CD4-positive, alpha-beta T cell (primary cell): Measurements from ENCODE around the gene DOLK. TPM values are rescaled to one million over a fixed set of nuclear protein-coding genes. Genes with fewer than 3 reads are reported as not detected.
"Not testable (repeated sequence)": the region's sequence is repeated elsewhere in the genome, so short reads cannot be mapped to it uniquely, and the experiment has no call there.

Source experiments
- ATAC-seq: fragments of 200-7000 bp; cut with Tn5 transposase; one replicate; pipeline ENCODE4 v1.10.0; 2022; ENCODE audit warnings: mild to moderate bottlenecking; ENCODE audit not compliant: poor library complexity
- CTCF ChIA-PET: fragments of 350-600 bp; sonication (Branson Sonifier 250); formaldehyde crosslinking; loops from one replicate; lab custom pipeline; 2021; ENCODE audit warnings: antibody characterized with exemption, inconsistent platforms; lab: Charles Lee
- POLR2A ChIA-PET: fragments of 350-600 bp; sonication (Branson Sonifier 250); formaldehyde crosslinking; loops from one replicate; lab custom pipeline; 2021; ENCODE audit warnings: antibody characterized with exemption, inconsistent platforms; lab: Charles Lee
- DNase-seq, 14 experiments: peaks; one replicate each; pipeline ENCODE4 v3.0.0-alpha.2; 2013 to 2020; ENCODE audit warnings: mixed read lengths in 2 of 14
- H3K27ac ChIP-seq, 2 donors: one replicate each; pipeline versions ENCODE4 v1.5.1 to v1.7.0; 2013; ENCODE audit warnings: low read length in 2 of 2, low read depth in 1 of 2, mild to moderate bottlenecking in 1 of 2
- H3K27me3 ChIP-seq, 2 experiments: 1 replicate in 1 of 2; 2 replicates in 1 of 2; pipeline versions ENCODE4 v1.6.1 to v1.7.0; 2013; ENCODE audit warnings: low read length in 2 of 2, control low read depth in 1 of 2, mild to moderate bottlenecking in 1 of 2, moderate library complexity in 1 of 2; ENCODE audit not compliant: insufficient read depth in 2 of 2, control insufficient read depth in 1 of 2
- H3K36me3 ChIP-seq: one replicate; pipeline ENCODE4 v1.6.1; 2013; ENCODE audit warnings: low read length, control low read depth; ENCODE audit not compliant: insufficient read depth
- H3K4me1 ChIP-seq: one replicate; pipeline ENCODE4 v1.6.1; 2013; ENCODE audit warnings: low read length, control low read depth; ENCODE audit not compliant: insufficient read depth
- H3K4me3 ChIP-seq: one replicate; pipeline ENCODE4 v1.5.1; 2013; ENCODE audit warnings: mild to moderate bottlenecking, low read length, moderate library complexity
- H3K9me3 ChIP-seq, 2 experiments: 1 replicate in 1 of 2; 2 replicates in 1 of 2; pipeline versions ENCODE4 v1.6.1 to v1.7.0; 2013; ENCODE audit warnings: low read length in 2 of 2, mild to moderate bottlenecking in 2 of 2, control low read depth in 1 of 2, moderate library complexity in 1 of 2; ENCODE audit not compliant: control insufficient read depth in 1 of 2, insufficient read depth in 1 of 2
- H3K27ac Mint-ChIP-seq: one replicate; pipeline ENCODE4 v1.8.0; 2020; ENCODE audit warnings: mixed read lengths
- H3K27me3 Mint-ChIP-seq: one replicate; pipeline ENCODE4 v1.8.0; 2021; ENCODE audit warnings: mixed read lengths
- H3K36me3 Mint-ChIP-seq: one replicate; pipeline ENCODE4 v1.8.0; 2021; ENCODE audit warnings: low read depth, mixed read lengths
- H3K4me1 Mint-ChIP-seq: one replicate; pipeline ENCODE4 v1.8.0; 2021; ENCODE audit warnings: low read depth, mixed read lengths
- H3K4me3 Mint-ChIP-seq: one replicate; pipeline ENCODE4 v1.8.0; 2020; ENCODE audit warnings: mild to moderate bottlenecking, mixed read lengths
- H3K9me3 Mint-ChIP-seq: one replicate; pipeline ENCODE4 v1.8.0; 2020; ENCODE audit warnings: mixed read lengths
- intact Hi-C, 2 experiments: fragments of 100-400 bp; cut with DNase I in 1 of 2; cut with micrococcal nuclease in 1 of 2; formaldehyde crosslinking; loops; one replicate each; pipeline versions ENCODE4 v1.15.1 to v1.9.0; 2023 to 2025; cut with DNase I, micrococcal nuclease
- total RNA-seq, 174 experiments: library from RNA in 2 of 174; stranded (reverse) in 2 of 174; gene quantifications; one replicate each; pipeline ENCODE4 v1.2.3 and lab custom pipeline; 2021 to 2026
- TF ChIP-seq, protein P1 (sequence below): fragments of 200-600 bp; IDR thresholded peaks from one replicate; pipeline ENCODE4 v1.8.0; 2022; ENCODE audit warnings: antibody characterized with exemption, mild to moderate bottlenecking

The DOLK gene
- total RNA-seq, 2 experiments from 2014 or later: 7.4 to 7.8 TPM

DNA sequence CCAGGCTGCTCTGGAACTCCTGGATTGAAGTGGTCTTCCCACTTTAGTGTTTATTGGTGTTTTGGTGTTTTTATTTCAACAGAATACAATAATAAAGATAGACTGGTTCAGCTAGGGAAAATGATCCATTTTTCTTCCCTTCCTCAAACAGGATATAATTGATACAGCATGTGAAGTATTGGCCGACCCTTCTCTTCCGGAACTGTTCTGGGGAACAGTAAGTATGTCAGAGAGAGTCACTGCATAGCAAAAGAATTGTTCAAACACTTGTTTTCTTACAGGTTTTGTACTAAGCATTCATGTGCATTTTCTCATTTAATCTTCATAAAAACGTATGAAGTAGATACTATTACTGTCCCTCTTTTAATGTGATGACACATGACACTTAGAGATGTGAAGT, 31.7 kb upstream of the DOLK start:
- Histone ChIP-seq H3K4me3 (no peak overlapping the region), H3K4me1 (no peaks in the 10 kb centered on the region), H3K9me3 (no peaks in the 10 kb centered on the region), H3K36me3 (peaks cover 81% of the 10 kb centered on the region), H3K27me3 (no peaks in the 10 kb centered on the region), H3K27ac (no peak overlapping the region)
- no peak for DNase-seq
- Mint-ChIP-seq H3K4me1 (no peaks in the 10 kb centered on the region), H3K27me3 (no peaks in the 10 kb centered on the region), H3K27ac (no peak overlapping the region), H3K36me3 (peaks cover 84% of the 10 kb centered on the region), H3K9me3 (no peaks in the 10 kb centered on the region), H3K4me3 (no peak overlapping the region)
- TF ChIP-seq, protein P1, sequence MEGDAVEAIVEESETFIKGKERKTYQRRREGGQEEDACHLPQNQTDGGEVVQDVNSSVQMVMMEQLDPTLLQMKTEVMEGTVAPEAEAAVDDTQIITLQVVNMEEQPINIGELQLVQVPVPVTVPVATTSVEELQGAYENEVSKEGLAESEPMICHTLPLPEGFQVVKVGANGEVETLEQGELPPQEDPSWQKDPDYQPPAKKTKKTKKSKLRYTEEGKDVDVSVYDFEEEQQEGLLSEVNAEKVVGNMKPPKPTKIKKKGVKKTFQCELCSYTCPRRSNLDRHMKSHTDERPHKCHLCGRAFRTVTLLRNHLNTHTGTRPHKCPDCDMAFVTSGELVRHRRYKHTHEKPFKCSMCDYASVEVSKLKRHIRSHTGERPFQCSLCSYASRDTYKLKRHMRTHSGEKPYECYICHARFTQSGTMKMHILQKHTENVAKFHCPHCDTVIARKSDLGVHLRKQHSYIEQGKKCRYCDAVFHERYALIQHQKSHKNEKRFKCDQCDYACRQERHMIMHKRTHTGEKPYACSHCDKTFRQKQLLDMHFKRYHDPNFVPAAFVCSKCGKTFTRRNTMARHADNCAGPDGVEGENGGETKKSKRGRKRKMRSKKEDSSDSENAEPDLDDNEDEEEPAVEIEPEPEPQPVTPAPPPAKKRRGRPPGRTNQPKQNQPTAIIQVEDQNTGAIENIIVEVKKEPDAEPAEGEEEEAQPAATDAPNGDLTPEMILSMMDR: no peak
- ChIA-PET CTCF (interaction anchor here (0.7 kb wide), 1 partner anchor 40 kb away, joined by 3 read pairs; no protein-coding TSS in a partner anchor), POLR2A (no interaction called here)
- intact Hi-C loops: no loop called here
- no peak for ATAC-seq

DNA sequence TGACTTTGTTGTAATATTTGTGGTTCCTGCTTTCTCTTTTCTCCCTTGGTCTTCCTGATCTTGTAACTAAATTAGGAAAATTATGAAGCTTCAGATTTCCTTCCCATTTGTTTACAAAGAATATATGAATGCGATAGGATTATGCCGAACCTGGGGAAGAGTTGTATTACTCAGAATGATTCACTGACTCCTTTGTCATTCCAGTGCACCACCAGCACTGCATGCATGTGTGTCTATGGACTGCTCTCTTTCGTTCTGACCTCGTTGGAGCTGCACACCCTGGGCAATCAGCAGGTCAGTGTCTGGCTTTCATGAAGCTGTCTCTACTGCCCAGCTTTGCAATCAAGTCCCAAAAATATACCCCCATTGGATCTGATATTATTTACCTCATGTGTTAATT, 25.6 kb upstream of the DOLK start:
- no peak for ATAC-seq
- Histone ChIP-seq H3K36me3 (peaks cover 87% of the 10 kb centered on the region), H3K4me1 (no peaks in the 10 kb centered on the region), H3K27me3 (no peaks in the 10 kb centered on the region), H3K4me3 (no peak overlapping the region), H3K27ac (no peak overlapping the region), H3K9me3 (no peaks in the 10 kb centered on the region)
- no peak for DNase-seq
- ChIA-PET POLR2A (no interaction called here), CTCF (interaction anchor here (1.2 kb wide), 1 partner anchor 271 kb away, joined by 3 read pairs; the partner anchor contains the start of gene PKN3)
- intact Hi-C loops: no loop called here
- Mint-ChIP-seq H3K4me3 (no peak overlapping the region), H3K27ac (no peak overlapping the region), H3K9me3 (no peaks in the 10 kb centered on the region), H3K4me1 (no peaks in the 10 kb centered on the region), H3K36me3 (peaks cover 89% of the 10 kb centered on the region), H3K27me3 (no peaks in the 10 kb centered on the region)
- TF ChIP-seq, protein P1: no peak

DNA sequence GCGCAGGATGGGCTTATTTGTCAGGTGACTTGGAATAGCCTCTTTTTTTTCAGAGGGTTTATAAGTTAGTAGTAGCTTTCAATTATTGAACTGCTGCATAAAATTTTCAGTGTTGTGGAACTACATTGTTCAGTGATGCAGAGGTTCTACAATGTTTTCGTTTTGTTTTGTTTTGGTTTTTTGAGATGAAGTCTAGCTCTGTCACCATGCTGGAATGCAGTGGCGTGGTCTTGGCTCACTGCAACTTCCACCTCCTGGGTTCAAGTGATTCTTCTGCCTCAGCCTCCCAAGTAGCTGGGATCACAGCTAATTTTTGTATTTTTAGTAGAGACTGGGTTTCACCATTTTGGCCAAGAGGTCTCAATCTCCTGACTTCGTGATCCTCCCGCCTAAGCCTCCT, 22.1 kb upstream of the DOLK start:
- Mint-ChIP-seq H3K4me3 (no peak overlapping the region), H3K27me3 (no peaks in the 10 kb centered on the region), H3K9me3 (no peaks in the 10 kb centered on the region), H3K27ac (no peak overlapping the region), H3K36me3 (peaks cover 78% of the 10 kb centered on the region), H3K4me1 (no peaks in the 10 kb centered on the region)
- Histone ChIP-seq H3K4me1 (no peaks in the 10 kb centered on the region), H3K9me3 (no peaks in the 10 kb centered on the region), H3K27ac (no peak overlapping the region), H3K4me3 (no peak overlapping the region), H3K36me3 (peaks cover 80% of the 10 kb centered on the region), H3K27me3 (no peaks in the 10 kb centered on the region)
- DNase-seq (no peak), ATAC-seq (no peak)
- POLR2A ChIA-PET: no interaction called here
- intact Hi-C loops: no loop called here
- CTCF ChIA-PET: no interaction called here
- TF ChIP-seq, protein P1: no peak

DNA sequence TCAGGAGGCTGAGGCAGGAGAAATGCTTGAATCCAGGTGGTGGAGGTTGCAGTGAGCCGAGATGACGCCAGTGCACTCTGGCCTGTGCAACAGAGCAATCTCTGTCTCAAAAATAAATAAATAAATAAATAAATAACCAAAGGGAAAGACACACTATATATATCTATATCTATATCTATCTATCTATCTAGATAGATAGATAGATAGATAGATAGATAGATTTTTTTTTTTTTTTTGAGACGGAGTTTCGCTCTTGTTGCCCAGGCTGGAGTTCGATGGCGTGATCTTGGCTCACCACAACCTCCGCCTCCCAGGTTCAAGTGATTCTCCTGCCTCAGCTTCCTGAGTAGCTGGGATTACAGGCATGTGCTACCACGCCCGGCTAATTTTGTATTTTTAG, 14.0 kb upstream of the DOLK start:
- H3K4me3 Mint-ChIP-seq, H3K9me3 ChIP-seq, H3K4me1 ChIP-seq, H3K4me3 ChIP-seq, POLR2A ChIA-PET, intact Hi-C loops, H3K27ac ChIP-seq, H3K9me3 Mint-ChIP-seq, H3K27me3 ChIP-seq, ATAC-seq, DNase-seq, H3K27me3 Mint-ChIP-seq, H3K4me1 Mint-ChIP-seq, H3K27ac Mint-ChIP-seq: not testable (repeated sequence)
- H3K36me3 Mint-ChIP-seq: peaks cover 66% of the 10 kb centered on the region
- H3K36me3 ChIP-seq: peaks cover 58% of the 10 kb centered on the region
- CTCF ChIA-PET: interaction anchor here (0.7 kb wide), 1 partner anchor 1532 kb away, joined by 3 read pairs; no protein-coding TSS in a partner anchor
